Endodermal cell (in vitro differentiated cells): ENCODE data around the gene NTSR1. TPM values are rescaled to one million over a fixed set of nuclear protein-coding genes. Genes with fewer than 3 reads are reported as not detected.

Source experiments
- DNase-seq: peaks from one replicate; pipeline ENCODE4 v3.0.0-alpha.2; 2017
- H3K27ac ChIP-seq: 2 replicates; pipeline ENCODE4 v1.5.1; 2013; ENCODE audit warnings: mild to moderate bottlenecking, low read depth, low read length, moderate library complexity
- H3K27me3 ChIP-seq: 2 replicates; pipeline ENCODE4 v1.6.1; 2013; ENCODE audit warnings: mild to moderate bottlenecking, low read length, moderate library complexity; ENCODE audit not compliant: insufficient read depth, control insufficient read depth, poor library complexity, severe bottlenecking
- H3K36me3 ChIP-seq: 2 replicates; pipeline ENCODE4 v1.7.0; 2013; ENCODE audit warnings: mild to moderate bottlenecking, low read length, moderate library complexity; ENCODE audit not compliant: control insufficient read depth, insufficient read depth
- H3K4me1 ChIP-seq: one replicate; pipeline ENCODE4 v1.7.0; 2013; ENCODE audit warnings: low read length; ENCODE audit not compliant: control insufficient read depth, insufficient read depth
- H3K4me3 ChIP-seq: 2 replicates; pipeline ENCODE4 v1.5.1; 2013; ENCODE audit warnings: mild to moderate bottlenecking, low read length, moderate library complexity
- H3K9ac ChIP-seq: 2 replicates; pipeline ENCODE4 v1.6.1; 2013; ENCODE audit warnings: mild to moderate bottlenecking, low read length, moderate library complexity; ENCODE audit not compliant: poor library complexity, severe bottlenecking; ENCODE audit errors: extremely low read depth
- H3K9me3 ChIP-seq: 2 replicates; pipeline ENCODE4 v1.6.1; 2013; ENCODE audit warnings: mild to moderate bottlenecking, low read length, moderate library complexity; ENCODE audit not compliant: control insufficient read depth
- H3K27ac Mint-ChIP-seq: 2 replicates; pipeline ENCODE4 v1.8.0; 2020; ENCODE audit warnings: mixed read lengths
- H3K27me3 Mint-ChIP-seq: 2 replicates; pipeline ENCODE4 v1.8.0; 2021; ENCODE audit warnings: mild to moderate bottlenecking, mixed read lengths; ENCODE audit not compliant: insufficient read depth
- H3K36me3 Mint-ChIP-seq: 2 replicates; pipeline ENCODE4 v1.8.0; 2020; ENCODE audit warnings: low read depth, mixed read lengths
- H3K4me1 Mint-ChIP-seq: 2 replicates; pipeline ENCODE4 v1.8.0; 2020; ENCODE audit warnings: mixed read lengths
- H3K4me3 Mint-ChIP-seq: 2 replicates; pipeline ENCODE4 v1.8.0; 2020; ENCODE audit warnings: mild to moderate bottlenecking, moderate library complexity, mixed read lengths
- H3K9me3 Mint-ChIP-seq: 2 replicates; pipeline ENCODE4 v1.8.0; 2020; ENCODE audit warnings: mild to moderate bottlenecking, mixed read lengths
- CTCF ChIP-seq: fragments of 200-600 bp; sonication (generic); conservative IDR thresholded peaks from 2 replicates; pipeline ENCODE4 v1.5.0; 2021; ENCODE audit warnings: antibody characterized with exemption, mild to moderate bottlenecking
- WGBS, 2 experiments: methylation state at CpG; one replicate each; pipeline versions ENCODE4 v1.1.5 to v1.1.7; 2013; ENCODE audit warnings: missing lambda C conversion rate in 2 of 2, mixed read lengths in 1 of 2; ENCODE audit not compliant: insufficient coverage in 1 of 2, insufficient read length in 1 of 2; 5-methylcytosine and 5-hydroxymethylcytosine counted together
- total RNA-seq, 2 donors: library from RNA; stranded (reverse); fragmentation: NEBNext Ultra II Directional in 1 of 2; extraction: Animal tissue kit (Norgen Biotek cat#: 25700) in 1 of 2; gene quantifications; 2 replicates in 1 of 2; 3 replicates in 1 of 2; pipeline ENCODE4 v1.2.1, GENCODE V29; 2021

NTSR1 gene
- total RNA-seq, 2 donors from 2014 or later, result 0.11 to 0.62 TPM

GRCh38 chr20:62811320-62811719, 102.7 kb downstream of the NTSR1 start:
- Mint-ChIP-seq H3K4me1 (peaks cover 14% of the 10 kb centered on the region), H3K4me3 (no peak overlapping the region), H3K9me3 (no peaks in the 10 kb centered on the region), H3K27ac (no peak overlapping the region), H3K36me3 (peaks cover 8% of the 10 kb centered on the region), H3K27me3 (peaks cover 8% of the 10 kb centered on the region)
- 96 to 98% methylated on average over 16 to 21 of the region's 21 CpGs for WGBS, 2 experiments
- Histone ChIP-seq H3K4me1 (no peaks in the 10 kb centered on the region), H3K9me3 (no peaks in the 10 kb centered on the region), H3K9ac (no peak overlapping the region), H3K36me3 (peaks cover 32% of the 10 kb centered on the region), H3K4me3 (no peak overlapping the region), H3K27me3 (no peaks in the 10 kb centered on the region), H3K27ac (no peak overlapping the region)
- DNase-seq, result no peak
- TF ChIP-seq CTCF, result no peak

GRCh38 chr20:62811720-62812119, 103.1 kb downstream of the NTSR1 start:
- H3K4me1 Mint-ChIP-seq, result peaks cover 14% of the 10 kb centered on the region
- H3K27ac Mint-ChIP-seq, result no peak overlapping the region
- peaks cover 10% of the 10 kb centered on the region for H3K27me3 Mint-ChIP-seq
- no peak overlapping the region for H3K9ac ChIP-seq
- peaks cover 8% of the 10 kb centered on the region for H3K36me3 Mint-ChIP-seq
- TF ChIP-seq CTCF, result no peak
- peaks cover 32% of the 10 kb centered on the region for H3K36me3 ChIP-seq
- no peak overlapping the region for H3K27ac ChIP-seq
- no peaks in the 10 kb centered on the region for H3K9me3 Mint-ChIP-seq
- H3K4me3 ChIP-seq, result no peak overlapping the region
- 93 to 100% methylated on average over 4 to 10 of the region's 10 CpGs for WGBS, 2 experiments
- no peaks in the 10 kb centered on the region for H3K27me3 ChIP-seq
- no peak for DNase-seq
- no peaks in the 10 kb centered on the region for H3K9me3 ChIP-seq
- H3K4me1 ChIP-seq, result no peaks in the 10 kb centered on the region
- no peak overlapping the region for H3K4me3 Mint-ChIP-seq

Other genes with a start within 250 kb of the NTSR1 start
- 1 to 10 TPM; 2.5 to 6.7 TPM for gene GATA5, start 232.8 kb upstream of the NTSR1 start, total RNA-seq
- gene SLCO4A1, start 66.3 kb upstream of the NTSR1 start, total RNA-seq, result 1 to 10 TPM; 2.9 to 5.0 TPM
- gene MRGBP, start 87.6 kb downstream of the NTSR1 start, total RNA-seq, result 10 to 100 TPM; 14.3 to 18.7 TPM
- gene OGFR, start 96.0 kb downstream of the NTSR1 start, total RNA-seq, result 10 to 100 TPM; 28.1 to 28.5 TPM
- 100 to 1,000 TPM in 1 of 2 donors, 10 to 100 TPM in 1; 48.9 to 133 TPM for gene COL9A3, start 108.2 kb downstream of the NTSR1 start, total RNA-seq
- 10 to 100 TPM; 15.8 to 17.4 TPM for gene TCFL5, start 153.0 kb downstream of the NTSR1 start, total RNA-seq
- 10 to 100 TPM; 53.5 to 68.3 TPM for gene DIDO1, start 217.7 kb downstream of the NTSR1 start, total RNA-seq
- 10 to 100 TPM; 51.5 to 52.1 TPM for gene GID8, start 229.3 kb downstream of the NTSR1 start, total RNA-seq
- 10 to 100 TPM in 1 of 2 donors, 1 to 10 TPM in 1; 8.9 to 10.2 TPM for gene SLC17A9, start 243.9 kb downstream of the NTSR1 start, total RNA-seq